Stimulated activated CD8-positive, alpha-beta memory T cell treated with anti-CD3 and anti-CD28 coated beads, Interleukin-7, amount 100 ng/mL, for 24 hours (primary cell): ENCODE results near the gene ZNF283.
"Not testable (repeated sequence)": the region's sequence is repeated elsewhere in the genome, so short reads cannot be mapped to it uniquely, and the experiment has no call there.

ENCODE experiments used
- DNase-seq: peaks from one replicate; pipeline ENCODE4 v3.0.0-alpha.2; 2020; ENCODE audit warnings: low read depth

ZNF283 gene

DNA sequence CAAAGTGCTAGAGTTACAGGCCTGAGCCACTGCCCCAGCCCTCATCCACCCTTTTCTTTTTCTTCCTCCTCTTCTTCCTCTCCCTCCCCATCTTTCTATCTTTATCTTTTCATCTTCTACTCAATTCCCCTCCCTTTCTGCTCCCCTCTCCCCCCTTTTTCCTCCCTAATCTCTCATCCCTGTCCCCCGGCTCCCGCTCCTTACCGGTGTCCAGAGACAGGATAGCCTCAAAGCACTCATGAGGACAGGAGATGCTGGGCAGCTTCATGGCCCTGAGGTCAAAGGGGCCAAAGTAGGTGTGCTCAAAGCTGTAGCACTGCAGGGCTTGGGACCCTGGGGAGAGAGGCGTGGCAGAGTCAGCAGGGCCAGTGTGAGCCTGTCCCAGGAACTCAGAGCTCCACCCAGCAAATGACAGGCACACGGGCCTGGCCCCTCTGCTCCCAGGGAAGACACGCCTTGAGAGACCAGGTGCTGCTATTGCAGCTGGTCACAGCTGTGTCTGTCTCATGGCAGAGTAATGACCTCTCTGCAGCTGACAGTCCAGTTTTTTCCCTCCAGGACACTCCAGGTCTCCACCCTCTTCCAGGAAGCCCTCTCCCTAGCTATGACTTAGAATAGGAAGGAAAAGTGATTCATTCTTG is 27.5 kb upstream of the ZNF283 start:
- no peak for DNase-seq

DNA sequence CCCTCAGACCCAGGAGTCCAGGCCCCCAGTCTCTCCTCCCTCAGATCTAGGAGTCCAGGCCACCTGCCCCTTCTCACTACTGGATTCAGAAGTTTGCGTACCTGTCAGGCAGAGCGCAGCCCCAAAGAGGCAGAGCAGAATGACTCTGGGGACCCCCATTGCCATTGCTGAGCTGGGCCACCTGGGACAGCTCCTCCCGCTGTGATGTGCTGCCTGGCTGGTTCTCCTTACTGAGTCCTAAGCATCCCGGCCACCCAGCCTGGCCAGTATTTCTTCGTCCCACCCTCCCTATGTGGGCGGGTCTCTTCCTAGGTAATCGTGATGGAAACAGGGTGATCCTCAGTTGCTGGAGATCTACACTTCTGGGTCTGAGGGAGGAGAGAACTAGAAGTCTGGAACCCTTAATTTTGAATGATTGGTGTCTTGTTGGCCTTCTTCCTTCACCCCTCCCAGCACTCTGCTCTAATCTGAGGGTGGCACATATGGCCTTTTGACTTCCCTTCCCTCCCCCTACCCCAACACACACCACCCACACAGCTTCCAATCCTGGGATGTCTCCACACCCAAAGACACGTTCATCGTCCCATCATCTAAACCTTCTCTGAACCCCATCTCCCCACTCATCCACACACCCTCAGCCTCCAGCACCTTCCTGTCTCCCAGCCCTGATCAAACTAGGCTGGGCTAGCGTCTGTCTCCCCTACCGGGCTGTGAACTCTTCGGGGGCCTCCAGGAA is 24.7 kb upstream of the ZNF283 start, which contains the start of gene LYPD5:
Gene LYPD5 (minus strand): TSS at position 232 of the 736 bp plus-strand sequence. CDS start 67 bp downstream, at position 165.
- no peak for DNase-seq

DNA sequence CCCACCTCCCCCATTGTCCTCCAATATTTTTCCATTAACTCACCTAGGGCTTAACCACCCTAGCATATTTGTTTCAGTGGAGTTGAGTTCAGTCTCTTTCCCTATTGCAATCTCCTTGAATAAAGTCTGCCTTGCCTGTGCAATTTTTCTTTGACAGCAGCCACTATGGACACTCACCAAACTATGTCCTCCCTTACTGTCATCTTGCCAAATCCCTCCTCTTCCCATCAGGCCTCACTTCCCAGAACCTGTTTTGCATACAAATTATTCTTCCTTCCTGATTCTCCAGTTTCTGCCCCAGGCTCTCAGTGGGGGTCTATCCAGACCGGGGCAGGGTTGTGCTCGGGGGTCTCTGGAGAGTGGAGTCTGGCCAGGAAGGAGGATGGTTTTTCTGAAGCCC is 22.7 kb upstream of the ZNF283 start:
- no peak for DNase-seq

DNA sequence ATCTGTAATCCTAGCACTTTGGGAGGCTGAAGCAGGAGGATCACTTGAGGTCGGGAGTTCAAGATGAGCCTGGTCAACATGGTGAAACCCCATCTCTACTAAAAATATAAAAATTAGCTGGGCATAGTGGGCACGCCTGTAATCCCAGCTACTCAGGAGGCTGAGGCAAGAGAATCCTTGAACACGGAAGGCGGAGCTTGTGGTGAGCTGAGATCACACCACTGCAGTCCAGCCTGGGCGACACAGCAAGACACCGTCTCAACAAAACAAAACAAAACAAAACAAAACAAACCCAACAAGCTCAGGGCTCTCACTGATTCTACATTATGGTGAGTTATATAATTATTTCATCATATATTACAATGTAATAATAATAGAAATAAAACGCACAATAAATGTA is 20.7 kb upstream of the ZNF283 start:
- DNase-seq: not testable (repeated sequence)

DNA sequence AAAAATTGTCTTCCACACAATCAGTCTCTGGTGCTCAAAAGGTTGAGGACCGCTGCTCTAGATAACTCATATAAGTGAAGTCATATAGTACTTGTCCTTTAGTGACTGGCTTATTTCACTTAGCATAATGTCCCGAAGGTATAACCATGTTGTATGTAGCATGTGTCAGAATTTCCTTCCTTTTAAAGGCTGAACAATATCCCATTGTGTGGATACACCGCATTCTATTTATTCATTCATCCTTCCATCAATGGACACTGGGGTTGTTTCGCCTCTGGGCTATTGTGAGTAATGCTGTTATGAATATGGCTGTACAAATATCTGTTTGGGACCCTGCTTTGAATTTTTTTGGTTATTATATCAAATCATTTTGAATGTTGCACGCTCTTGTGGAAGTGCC is 20.3 kb upstream of the ZNF283 start:
- no peak for DNase-seq

DNA sequence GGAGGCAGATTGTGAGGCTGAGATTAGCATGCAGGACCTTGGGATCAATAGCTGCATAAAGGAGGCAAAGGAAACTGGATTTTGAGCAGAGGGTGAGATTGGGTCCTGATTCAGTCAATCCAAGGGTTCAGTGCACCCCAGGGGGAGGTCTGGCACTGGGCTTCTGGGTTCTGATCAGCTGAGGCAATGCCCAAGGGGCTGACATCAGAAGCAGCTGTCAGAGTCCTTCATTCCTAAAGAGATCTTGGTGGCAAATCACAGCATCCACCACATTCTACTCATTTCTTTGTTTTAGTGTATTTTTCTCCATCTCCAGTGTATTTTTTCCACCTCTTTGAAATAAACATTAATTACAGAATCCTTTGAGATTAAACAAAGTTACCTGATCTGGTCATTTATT is 19.5 kb upstream of the ZNF283 start:
- no peak for DNase-seq

DNA sequence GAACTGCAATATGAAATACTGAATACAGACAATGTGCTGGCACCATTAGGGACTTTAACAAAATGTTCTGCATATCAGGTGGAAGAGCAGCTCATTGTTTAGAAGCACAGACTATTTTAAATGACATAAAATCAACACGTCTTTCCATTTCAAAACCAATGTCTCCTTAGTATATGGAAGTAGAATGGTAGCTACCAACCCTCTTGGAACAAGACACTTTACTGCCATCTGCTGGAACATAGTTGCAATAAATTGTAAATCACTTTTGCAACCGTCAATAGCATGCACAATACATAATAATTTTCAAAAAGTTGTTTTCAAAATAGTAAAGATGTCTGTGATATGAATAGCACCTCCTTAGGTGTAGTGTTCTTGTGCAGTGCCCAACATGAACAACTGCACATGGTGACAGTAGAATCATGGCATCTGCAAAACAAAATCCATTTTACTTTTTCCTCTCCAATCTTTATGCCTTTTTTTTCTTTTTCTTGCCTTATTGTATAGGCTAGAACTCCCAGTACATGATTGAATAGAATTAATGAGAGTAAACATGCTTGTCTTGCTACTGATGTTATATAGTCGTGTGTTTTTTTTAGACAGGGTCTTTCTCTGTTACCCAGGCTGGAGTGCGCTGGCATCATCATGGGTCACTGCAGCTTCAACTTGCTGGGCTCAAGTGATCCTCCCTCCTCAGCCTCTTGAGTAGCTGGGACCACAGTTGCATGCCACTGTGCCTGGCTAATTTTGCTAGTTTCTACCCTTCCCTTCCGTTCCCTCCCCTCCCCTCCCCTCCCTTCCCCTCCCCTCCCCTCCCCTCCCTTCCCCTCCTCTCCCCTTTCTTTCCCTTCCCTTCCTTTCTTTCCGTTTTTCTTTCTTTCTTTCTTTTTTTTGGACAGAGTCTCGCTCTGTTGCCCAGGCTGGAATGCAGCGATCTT is 17.1 kb upstream of the ZNF283 start:
- DNase-seq: no peak

DNA sequence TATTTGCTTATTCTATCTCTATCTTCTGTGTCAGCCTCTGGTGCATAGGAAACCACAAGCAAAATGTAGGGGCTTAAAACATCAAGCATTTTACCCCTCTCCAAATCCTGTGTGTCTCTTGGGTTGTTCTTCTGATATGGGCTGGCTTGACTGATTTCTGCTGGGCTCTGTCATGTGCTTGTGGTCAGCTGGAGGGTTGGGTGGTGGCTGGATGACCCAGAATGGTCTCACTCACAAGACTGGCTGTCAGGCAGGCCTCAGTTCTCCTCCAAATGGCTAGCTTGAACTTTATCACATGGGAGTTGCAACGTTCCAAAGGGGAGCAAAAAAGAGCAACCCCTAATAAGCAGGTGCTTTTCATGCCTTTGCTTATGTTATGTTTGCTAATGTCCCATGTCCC is 15.3 kb upstream of the ZNF283 start:
- DNase-seq: no peak

DNA sequence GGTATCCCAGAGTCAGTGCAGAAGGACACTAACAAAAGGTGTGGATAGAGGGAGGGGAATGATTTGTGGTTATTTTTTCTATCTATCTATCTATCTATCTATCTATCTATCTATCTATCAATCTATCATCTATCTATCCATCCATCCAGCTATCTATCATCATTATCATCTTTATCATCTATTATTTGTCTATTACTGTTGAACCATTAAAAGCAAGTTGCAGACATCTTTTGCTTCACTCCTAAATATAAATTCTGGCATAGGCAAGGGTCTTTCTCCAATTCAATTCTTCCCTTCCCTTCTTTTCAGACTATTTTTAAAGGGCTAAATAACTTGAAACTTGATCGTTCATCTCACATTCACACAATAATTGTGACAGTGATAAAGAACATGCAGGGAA is 14.9 kb upstream of the ZNF283 start:
- DNase-seq: no peak

DNA sequence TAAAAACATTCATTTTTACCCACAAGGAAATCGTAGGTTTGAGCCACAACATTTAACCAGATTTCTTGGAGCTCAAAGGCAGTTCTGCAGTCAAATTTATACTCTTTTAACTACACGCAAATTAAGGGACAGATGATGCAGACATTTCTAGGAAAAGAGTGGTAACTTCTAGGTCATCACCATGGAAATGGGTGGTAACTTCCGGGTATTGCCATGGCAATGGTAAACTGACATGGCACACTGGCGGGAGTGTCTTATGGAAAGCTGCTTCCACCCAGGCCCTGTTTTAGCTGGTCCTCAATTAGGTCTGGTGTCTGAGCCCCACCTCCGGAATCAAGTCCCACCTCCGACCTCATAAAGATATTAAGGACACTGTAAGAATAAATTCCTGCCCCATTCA is 14.4 kb upstream of the ZNF283 start:
- DNase-seq: no peak

DNA sequence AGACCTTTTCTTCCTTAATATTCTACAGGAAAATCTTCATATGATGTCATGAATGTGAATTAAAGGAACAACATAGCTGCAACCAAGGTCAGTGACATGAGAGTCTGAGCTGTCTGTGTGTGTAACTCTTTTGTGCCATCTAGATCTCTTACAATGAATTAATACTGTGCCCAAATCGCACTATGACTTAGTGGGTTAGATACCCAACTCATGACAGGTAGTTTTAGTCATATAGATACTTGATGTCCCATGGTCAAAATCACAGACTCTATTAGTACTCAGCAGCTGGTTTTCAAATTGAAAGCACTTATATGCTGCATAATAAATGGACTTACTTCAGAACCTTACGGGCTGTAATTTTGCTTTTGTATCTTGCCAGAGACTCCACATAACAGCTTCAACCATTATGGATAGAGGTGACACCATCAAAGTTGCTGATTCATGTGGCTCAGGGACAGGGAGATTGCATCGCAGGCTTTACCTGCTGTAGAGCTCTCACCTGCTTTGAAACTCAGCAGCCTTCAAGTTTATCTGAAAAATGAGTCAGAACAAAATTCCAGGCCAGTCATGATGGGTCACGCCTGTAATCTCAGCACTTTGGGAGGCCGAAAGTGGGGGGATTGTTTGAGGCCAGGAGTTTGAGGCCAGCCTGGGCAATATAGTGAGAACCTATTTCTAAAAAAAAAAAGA is 12.3 kb upstream of the ZNF283 start:
- no peak for DNase-seq

DNA sequence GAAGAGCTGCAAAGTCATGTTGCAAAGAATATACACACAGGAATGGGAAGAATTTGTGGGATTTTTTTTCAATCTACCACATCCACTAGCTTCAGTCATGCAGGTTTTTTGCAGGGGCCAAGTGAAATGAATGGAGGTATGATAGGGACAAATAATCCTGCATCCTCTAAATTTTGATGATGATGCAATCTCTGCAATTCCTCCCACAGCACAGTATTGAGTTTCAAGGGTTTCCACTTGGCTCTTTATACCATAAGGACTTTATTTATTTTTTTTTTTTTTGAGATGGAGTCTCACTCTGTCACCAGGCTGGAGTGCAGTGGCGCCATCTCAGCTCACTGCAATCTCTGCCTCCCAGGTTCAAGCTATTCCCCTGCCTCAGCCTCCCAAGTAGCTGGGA is 9.7 kb upstream of the ZNF283 start:
- DNase-seq: not testable (repeated sequence)

DNA sequence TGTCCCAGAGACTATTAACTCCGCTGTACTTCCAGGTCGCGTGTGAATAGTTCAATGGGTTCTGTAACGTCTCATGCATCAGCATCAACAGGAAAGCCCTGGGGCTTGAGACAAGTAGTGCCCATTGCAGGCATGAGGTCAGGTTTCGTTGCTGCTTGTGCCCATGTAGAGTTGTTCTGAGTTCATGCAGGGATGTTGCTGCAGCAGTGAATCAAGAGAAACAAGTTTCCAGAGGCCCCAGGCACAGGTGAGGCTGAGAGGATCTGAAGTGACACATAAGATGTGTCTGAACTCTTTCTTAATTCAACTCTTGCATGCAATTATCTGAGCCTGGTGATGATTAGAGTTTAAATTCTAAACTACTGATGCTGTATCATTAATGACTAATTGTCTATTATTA is 8.6 kb upstream of the ZNF283 start:
- DNase-seq: no peak

DNA sequence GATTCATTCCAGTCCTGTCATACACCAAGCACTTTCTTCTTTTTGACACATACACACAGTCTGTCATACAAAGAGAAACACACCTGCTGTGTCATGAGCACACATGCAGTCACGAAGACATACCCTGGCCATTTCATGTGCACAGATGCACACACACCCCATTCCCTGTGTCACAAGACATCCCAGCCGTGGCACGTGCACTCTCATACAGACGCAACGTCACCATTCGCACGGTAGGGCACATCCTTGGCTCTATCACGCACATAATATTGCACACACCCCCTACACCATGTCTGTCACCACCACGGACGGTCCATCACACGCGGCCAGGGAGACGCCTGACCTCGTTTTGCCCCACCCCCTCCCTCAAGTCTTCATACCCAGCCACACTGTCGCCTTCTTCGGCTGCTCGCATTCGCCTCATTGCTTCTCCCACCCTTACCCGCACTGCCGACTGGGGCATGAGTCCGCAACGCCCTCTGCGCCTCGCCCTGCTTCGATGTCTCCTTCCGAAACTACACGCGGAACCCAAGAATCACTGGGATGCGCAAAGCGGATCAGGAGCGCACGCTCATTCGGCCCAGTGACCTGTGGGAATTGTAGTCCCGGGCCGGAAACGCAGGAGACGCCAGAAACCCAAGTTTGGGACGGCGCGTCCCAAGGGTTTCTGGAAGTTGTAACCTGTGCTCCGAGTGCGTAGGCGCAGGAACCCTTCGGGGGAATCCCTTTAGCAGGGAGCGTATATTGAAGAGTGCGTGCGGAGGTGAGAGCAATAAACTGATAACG is 6.8 kb upstream of the ZNF283 start:
- no peak for DNase-seq

DNA sequence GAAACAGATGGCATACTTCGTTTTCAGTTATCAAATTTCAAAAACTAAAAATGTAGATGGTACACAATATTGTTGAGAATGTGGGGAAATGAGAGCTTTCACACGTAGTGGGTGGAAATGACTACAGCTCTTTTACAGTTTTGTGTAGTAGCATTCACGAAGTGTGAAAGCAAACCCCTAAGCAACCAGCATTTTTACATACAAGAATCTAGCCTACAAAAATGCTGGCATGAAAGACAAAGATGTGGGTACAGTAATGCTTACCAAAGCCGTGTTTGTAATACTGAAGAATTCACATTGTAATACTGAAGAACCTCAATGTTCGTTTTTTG is 6.3 kb upstream of the ZNF283 start:
- DNase-seq: no peak

DNA sequence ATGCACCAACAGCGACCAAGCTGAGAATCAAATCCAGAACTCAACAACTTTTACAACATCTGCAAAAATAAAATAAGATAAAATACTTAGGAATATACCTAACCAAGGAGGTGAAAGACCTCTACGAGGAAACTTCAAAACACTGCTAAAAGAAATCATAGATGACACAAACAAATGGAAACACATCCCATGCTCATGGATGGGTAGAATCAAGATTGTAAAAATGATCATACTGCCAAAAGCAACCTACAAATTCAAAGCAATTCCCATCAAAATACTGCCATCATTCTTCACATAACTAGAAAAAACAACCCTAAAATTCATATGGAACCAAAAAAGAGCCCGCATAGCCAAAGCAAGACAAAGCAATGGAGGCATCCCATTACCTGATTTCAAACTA is 3.3 kb upstream of the ZNF283 start:
- DNase-seq: not testable (repeated sequence)

DNA sequence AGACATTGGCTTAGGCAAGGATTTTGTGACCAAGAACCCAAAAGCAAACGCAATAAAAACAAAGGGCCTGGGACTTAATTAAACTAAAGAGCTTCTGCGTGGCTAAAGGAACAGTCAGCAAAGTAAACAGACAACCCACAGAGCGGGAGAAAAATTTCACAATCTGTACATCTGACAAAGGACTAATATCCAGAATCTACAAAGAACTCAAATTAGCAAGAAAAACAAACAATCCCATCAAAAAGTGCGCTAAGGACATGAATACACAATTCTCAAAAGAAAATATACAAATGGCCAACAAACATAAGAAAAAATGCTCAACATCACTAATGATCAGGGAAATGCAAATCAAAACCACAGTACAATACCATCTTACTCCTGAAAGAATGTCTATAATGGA is 2.5 kb upstream of the ZNF283 start:
- not testable (repeated sequence) for DNase-seq

DNA sequence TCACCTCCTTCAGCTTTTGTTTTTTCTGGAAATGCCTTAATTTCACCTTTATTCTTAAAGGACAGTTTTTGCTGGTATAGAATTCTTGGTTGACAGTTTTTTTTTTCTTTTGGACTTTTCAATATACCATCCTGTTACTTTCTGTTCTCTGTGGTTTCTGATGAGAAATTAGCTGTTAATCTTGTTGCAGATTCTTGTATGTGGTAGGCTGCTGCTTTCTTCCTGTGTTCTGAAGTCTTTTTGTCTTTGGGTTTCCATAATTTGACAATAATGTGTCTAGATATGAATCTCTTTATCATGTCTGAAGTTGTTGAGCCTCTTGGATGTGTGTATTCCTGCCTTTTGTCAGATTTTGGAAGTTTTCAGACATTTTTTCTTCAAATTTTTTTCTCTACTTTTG is 12.0 kb downstream of the ZNF283 start:
- no peak for DNase-seq

DNA sequence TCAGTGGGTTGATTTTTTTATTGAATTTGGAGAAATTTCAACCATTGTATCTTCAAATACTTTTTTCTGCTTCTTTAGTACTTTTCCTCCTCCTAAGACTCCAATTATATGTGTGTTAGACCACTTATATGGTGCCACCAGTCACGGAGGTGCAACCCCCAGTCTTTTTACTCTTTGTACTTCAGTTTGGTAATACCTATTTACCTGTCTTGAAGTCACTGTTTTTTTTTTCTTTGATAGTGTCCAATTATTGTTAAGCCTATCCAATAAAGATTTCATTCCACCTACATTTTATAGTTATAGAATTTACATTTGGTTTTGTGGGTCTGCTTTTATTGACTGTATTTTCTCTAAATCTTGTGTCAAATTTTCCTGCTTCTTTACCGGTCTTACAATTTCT is 14.9 kb downstream of the ZNF283 start:
- no peak for DNase-seq

DNA sequence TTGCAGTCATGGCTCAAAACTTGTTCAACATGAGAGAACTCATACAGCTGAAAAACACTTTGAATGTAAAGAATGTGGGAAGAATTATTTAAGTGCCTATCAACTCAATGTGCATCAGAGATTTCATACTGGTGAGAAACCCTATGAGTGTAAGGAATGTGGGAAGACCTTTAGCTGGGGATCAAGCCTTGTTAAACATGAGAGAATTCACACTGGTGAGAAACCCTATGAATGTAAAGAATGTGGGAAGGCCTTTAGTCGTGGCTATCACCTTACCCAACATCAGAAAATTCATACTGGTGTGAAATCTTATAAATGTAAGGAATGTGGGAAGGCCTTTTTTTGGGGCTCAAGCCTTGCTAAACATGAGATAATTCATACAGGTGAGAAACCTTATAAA is 20.1 kb downstream of the ZNF283 start:
- no peak for DNase-seq

DNA sequence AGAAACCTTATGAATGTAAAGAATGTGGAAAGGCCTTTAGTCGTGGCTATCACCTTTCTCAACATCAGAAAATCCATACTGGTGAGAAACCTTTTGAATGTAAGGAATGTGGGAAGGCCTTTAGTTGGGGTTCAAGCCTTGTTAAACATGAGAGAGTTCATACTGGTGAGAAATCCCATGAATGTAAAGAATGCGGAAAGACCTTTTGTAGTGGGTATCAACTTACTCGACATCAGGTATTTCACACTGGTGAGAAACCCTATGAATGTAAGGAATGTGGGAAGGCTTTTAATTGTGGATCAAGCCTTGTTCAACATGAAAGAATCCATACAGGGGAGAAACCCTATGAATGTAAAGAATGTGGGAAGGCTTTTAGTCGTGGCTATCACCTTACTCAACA is 20.8 kb downstream of the ZNF283 start:
- DNase-seq: no peak

DNA sequence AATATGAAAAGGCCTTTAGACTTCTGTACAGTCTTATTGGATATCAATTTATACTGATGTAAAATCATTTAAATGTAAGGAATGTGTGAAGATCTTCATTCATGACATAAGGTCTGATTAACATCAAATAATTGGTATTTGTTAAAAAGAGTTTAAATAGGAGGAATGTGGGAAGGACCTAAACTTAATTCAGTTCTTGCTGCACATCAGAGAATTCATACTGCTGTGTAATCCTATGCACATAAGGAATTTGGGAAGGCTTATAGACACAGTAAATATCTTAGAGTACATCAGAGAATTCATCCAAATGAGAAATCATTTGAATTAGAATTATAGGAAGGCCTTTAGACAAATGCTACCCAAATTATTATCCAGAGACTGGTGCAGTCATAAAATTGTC is 21.7 kb downstream of the ZNF283 start:
- DNase-seq: no peak
